H1 (cell line): Measurements from ENCODE around the gene LRRC26. TPM values are rescaled to one million over a fixed set of nuclear protein-coding genes. Genes with fewer than 3 reads are reported as not detected.

Experiments
- CTCF ChIA-PET: fragments of 300-600 bp; sonication (Branson Sonifier 250); formaldehyde crosslinking; loops from one replicate; lab custom pipeline; 2021; ENCODE audit not compliant: partially characterized antibody; lab: Charles Lee
- POLR2A ChIA-PET: fragments of 300-600 bp; sonication (Branson Sonifier 250); formaldehyde crosslinking; loops from one replicate; lab custom pipeline; 2021; ENCODE audit warnings: inconsistent platforms; ENCODE audit not compliant: partially characterized antibody; lab: Charles Lee
- DNase-seq, 2 experiments: peaks; one replicate each; pipeline versions ENCODE4 v3.0.0 to v3.0.0-alpha.2; 2010 to 2022; ENCODE audit warnings: low spot score in 2 of 2, low read depth in 1 of 2, mixed read lengths in 1 of 2
- FAIRE-seq: peaks from 2 replicates; lab custom pipeline; 2011; peaks lifted over from hg19 to GRCh38; lab: Jason Lieb, UNC
- H2AFZ ChIP-seq: 2 replicates; pipeline ENCODE4 v1.8.1; 2012; ENCODE audit warnings: low read length, inconsistent platforms
- H2AK5ac ChIP-seq: 2 replicates; pipeline ENCODE4 v1.6.1; 2013; ENCODE audit warnings: low read depth, low read length
- H2BK120ac ChIP-seq: replicated peaks from 2 replicates; pipeline ENCODE3; 2013; ENCODE audit warnings: low read depth, low read length, inconsistent platforms
- H2BK12ac ChIP-seq: 2 replicates; pipeline ENCODE4 v1.6.1; 2013; ENCODE audit warnings: low read depth, low read length
- H2BK15ac ChIP-seq: 2 replicates; pipeline ENCODE4 v1.6.1; 2013; ENCODE audit warnings: low read length
- H2BK20ac ChIP-seq: 2 replicates; pipeline ENCODE4 v1.6.1; 2013; ENCODE audit warnings: low read length
- H2BK5ac ChIP-seq: 2 replicates; pipeline ENCODE4 v1.6.1; 2013; ENCODE audit warnings: low read depth, low read length
- H3K14ac ChIP-seq: 2 replicates; pipeline ENCODE4 v1.6.1; 2013; ENCODE audit warnings: inconsistent platforms; ENCODE audit not compliant: insufficient read length
- H3K18ac ChIP-seq: 2 replicates; pipeline ENCODE4 v1.6.1; 2013; ENCODE audit warnings: low read length; ENCODE audit errors: extremely low read depth
- H3K23ac ChIP-seq: 2 replicates; pipeline ENCODE4 v1.6.1; 2013; ENCODE audit warnings: inconsistent platforms; ENCODE audit not compliant: insufficient read length
- H3K23me2 ChIP-seq: 2 replicates; pipeline ENCODE4 v1.6.1; 2013; ENCODE audit warnings: low read depth, low read length
- H3K27ac ChIP-seq: 2 replicates; pipeline ENCODE4 v1.6.1; 2011; ENCODE audit warnings: low read depth, low read length, inconsistent platforms
- H3K27me3 ChIP-seq, 4 experiments: replicated peaks in 1 of 4; 1 replicate in 1 of 4; 2 replicates in 3 of 4; pipeline versions ENCODE4 v1.6.1 to v1.8.1; 2011 to 2013; ENCODE audit warnings: low read length in 3 of 4, mild to moderate bottlenecking in 3 of 4, inconsistent platforms in 2 of 4, mixed read lengths in 2 of 4, moderate library complexity in 1 of 4; ENCODE audit not compliant: control insufficient read depth in 3 of 4, insufficient read depth in 3 of 4; ENCODE audit errors: extremely low read depth in 1 of 4
- H3K36me3 ChIP-seq, 4 experiments: 2 replicates each; pipeline versions ENCODE4 v1.6.1 to v1.8.1; 2011 to 2013; ENCODE audit warnings: mild to moderate bottlenecking in 4 of 4, low read length in 3 of 4, moderate library complexity in 2 of 4, control low read depth in 1 of 4, inconsistent platforms in 1 of 4; ENCODE audit not compliant: insufficient read depth in 4 of 4, control insufficient read depth in 2 of 4
- H3K4ac ChIP-seq: replicated peaks from 2 replicates; pipeline ENCODE3; 2013; ENCODE audit warnings: low read length, low read depth, mixed read lengths, inconsistent platforms; ENCODE audit not compliant: insufficient read length
- H3K4me1 ChIP-seq, 4 experiments: replicated peaks in 1 of 4; 1 replicate in 1 of 4; 2 replicates in 3 of 4; pipeline versions ENCODE4 v1.6.1 to v1.8.1; 2011 to 2013; ENCODE audit warnings: low read length in 3 of 4, inconsistent platforms in 2 of 4, mixed read lengths in 1 of 4; ENCODE audit not compliant: insufficient read depth in 4 of 4, control insufficient read depth in 3 of 4
- H3K4me2 ChIP-seq, 2 experiments: 2 replicates each; pipeline versions ENCODE4 v1.6.1 to v1.8.1; 2011 to 2013; ENCODE audit warnings: low read depth in 2 of 2, low read length in 2 of 2, control low read depth in 1 of 2, inconsistent platforms in 1 of 2, mild to moderate bottlenecking in 1 of 2; ENCODE audit not compliant: insufficient read depth in 1 of 2
- H3K4me3 ChIP-seq, 4 experiments: fragments of 200-600, 300-600 bp in 1 of 4; sonication (generic), shearing (Covaris generic), sonication (Bioruptor Twin) in 1 of 4; 2 replicates each; pipeline versions ENCODE4 v1.5.1 to v1.8.1; 2011 to 2016; ENCODE audit warnings: low read length in 4 of 4, low read depth in 3 of 4, control low read depth in 2 of 4, inconsistent platforms in 2 of 4, mild to moderate bottlenecking in 2 of 4, mixed read lengths in 1 of 4, moderate library complexity in 1 of 4; ENCODE audit not compliant: insufficient read depth in 2 of 4; ENCODE audit errors: extremely low read depth in 1 of 4
- H3K56ac ChIP-seq: replicated peaks from 2 replicates; pipeline ENCODE3; 2013; ENCODE audit warnings: low read depth, mild to moderate bottlenecking, mixed read lengths, low read length, inconsistent platforms; ENCODE audit not compliant: insufficient read length
- H3K79me1 ChIP-seq: 2 replicates; pipeline ENCODE4 v1.6.1; 2013; ENCODE audit warnings: low read depth, low read length, control low read depth
- H3K79me2 ChIP-seq, 2 experiments: 2 replicates each; pipeline versions ENCODE4 v1.6.1 to v1.8.1; 2012 to 2013; ENCODE audit warnings: low read length in 2 of 2, mild to moderate bottlenecking in 2 of 2, inconsistent platforms in 1 of 2; ENCODE audit not compliant: insufficient read depth in 2 of 2, control insufficient read depth in 1 of 2
- H3K9ac ChIP-seq, 4 experiments: replicated peaks in 1 of 4; 1 replicate in 1 of 4; 2 replicates in 3 of 4; pipeline versions ENCODE4 v1.6.1 to v1.8.1; 2011 to 2013; ENCODE audit warnings: low read depth in 3 of 4, low read length in 3 of 4, control low read depth in 2 of 4, mild to moderate bottlenecking in 2 of 4, moderate library complexity in 2 of 4, inconsistent platforms in 1 of 4; ENCODE audit errors: extremely low read depth in 1 of 4
- H3K9me3 ChIP-seq, 2 experiments: 2 replicates each; pipeline versions ENCODE4 v1.6.1 to v1.8.1; 2012 to 2013; ENCODE audit warnings: mild to moderate bottlenecking in 2 of 2, moderate library complexity in 2 of 2, control low read depth in 1 of 2, inconsistent platforms in 1 of 2, low read depth in 1 of 2, low read length in 1 of 2, mixed read lengths in 1 of 2; ENCODE audit not compliant: insufficient read depth in 2 of 2
- H4K20me1 ChIP-seq, 2 experiments: replicated peaks in 1 of 2; 2 replicates each; pipeline versions ENCODE3 to v1.8.1; 2011 to 2013; ENCODE audit warnings: inconsistent platforms in 2 of 2, low read length in 2 of 2, mild to moderate bottlenecking in 1 of 2; ENCODE audit not compliant: insufficient read depth in 2 of 2, control insufficient read depth in 1 of 2
- H4K5ac ChIP-seq: 2 replicates; pipeline ENCODE4 v1.6.1; 2013; ENCODE audit warnings: low read length, low read depth, mixed read lengths, inconsistent platforms; ENCODE audit not compliant: insufficient read length
- H4K8ac ChIP-seq: 2 replicates; pipeline ENCODE4 v1.8.0; 2013; ENCODE audit warnings: mild to moderate bottlenecking, moderate library complexity, low read length, inconsistent platforms; ENCODE audit not compliant: insufficient read depth; ENCODE audit errors: extremely low read depth
- H4K91ac ChIP-seq: replicated peaks from 2 replicates; pipeline ENCODE3; 2013; ENCODE audit warnings: low read length, mixed read lengths, inconsistent platforms; ENCODE audit not compliant: insufficient read length
- CTBP2 ChIP-seq: IDR thresholded peaks from 2 replicates; pipeline ENCODE4 v1.7.0; 2011; ENCODE audit warnings: borderline replicate concordance, mild to moderate bottlenecking, moderate library complexity, mixed read lengths, low read length; ENCODE audit not compliant: insufficient read depth, insufficient read length
- MAX ChIP-seq: IDR thresholded peaks from 2 replicates; pipeline ENCODE4 v1.6.1; 2012; ENCODE audit warnings: inconsistent platforms
- NRF1 ChIP-seq: IDR thresholded peaks from 2 replicates; pipeline ENCODE4 v1.6.1; 2011; ENCODE audit warnings: mild to moderate bottlenecking, low read depth, low read length, improper control_type of control experiment
- SIRT6 ChIP-seq: IDR thresholded peaks from one replicate; pipeline ENCODE4 v1.7.1; 2012; ENCODE audit warnings: low read length, inconsistent platforms
- SIX5 ChIP-seq: IDR thresholded peaks from 2 replicates; pipeline ENCODE4 v1.6.1; 2011; ENCODE audit warnings: mild to moderate bottlenecking, low read depth, low read length
- SRF ChIP-seq: IDR thresholded peaks from 2 replicates; pipeline ENCODE4 v1.6.1; 2011; ENCODE audit warnings: mild to moderate bottlenecking, low read depth, low read length, moderate library complexity
- TAF1 ChIP-seq: IDR thresholded peaks from 2 replicates; pipeline ENCODE4 v1.6.1; 2011; ENCODE audit warnings: mild to moderate bottlenecking, low read depth, low read length
- TBP ChIP-seq: IDR thresholded peaks from 2 replicates; pipeline ENCODE4 v1.6.1; 2011; ENCODE audit warnings: low read depth, low read length, improper control_type of control experiment
- TCF12 ChIP-seq: IDR thresholded peaks from 2 replicates; pipeline ENCODE4 v1.6.1; 2011; ENCODE audit warnings: low read depth, mild to moderate bottlenecking, low read length
- USF2 ChIP-seq: IDR thresholded peaks from 2 replicates; pipeline ENCODE4 v1.6.1; 2011; ENCODE audit warnings: low read length, improper control_type of control experiment
- WGBS, 2 experiments: shearing (Covaris generic) in 1 of 2; methylation state at CpG; one replicate each; pipeline versions ENCODE4 v1.1.6 to v1.1.7; 2013 to 2015; ENCODE audit warnings: low lambda C conversion rate in 2 of 2, mixed read lengths in 2 of 2, inconsistent platforms in 1 of 2, low coverage in 1 of 2, missing lambda C conversion rate in 1 of 2; ENCODE audit not compliant: insufficient replicate concordance in 2 of 2, insufficient coverage in 1 of 2, insufficient read length in 1 of 2; ENCODE audit errors: extremely low coverage in 1 of 2, missing lambda C conversion rate in 1 of 2; 5-methylcytosine and 5-hydroxymethylcytosine counted together
- polyA plus RNA-seq, 7 experiments: library from polyadenylated mRNA; depleted of rRNA in 3 of 7; stranded (reverse) in 5 of 7; unstranded in 2 of 7; fragments of >200 nt in 5 of 7; fragments of 200-250 nt in 2 of 7; gene quantifications; 1 replicate in 5 of 7; 2 replicates in 1 of 7; 4 replicates in 1 of 7; pipeline versions ENCODE4 v1.2.1 to v1.2.3, GENCODE V29; 2011 to 2013; ENCODE audit warnings: missing spikeins in 2 of 7, mixed read lengths in 2 of 7
- total RNA-seq: library from RNA; stranded (reverse); fragmentation: NEBNext Ultra II Directional; extraction: Animal tissue kit (Norgen Biotek cat#: 25700); gene quantifications from 2 replicates; pipeline ENCODE4 v1.2.1, GENCODE V29; 2021

Gene LRRC26
- total and polyA plus RNA-seq, 2 of the 8 experiments (the other 6 are each of a cell fraction or from before 2014, with no cell fraction given), result 0.34 to 0.85 TPM

DNA sequence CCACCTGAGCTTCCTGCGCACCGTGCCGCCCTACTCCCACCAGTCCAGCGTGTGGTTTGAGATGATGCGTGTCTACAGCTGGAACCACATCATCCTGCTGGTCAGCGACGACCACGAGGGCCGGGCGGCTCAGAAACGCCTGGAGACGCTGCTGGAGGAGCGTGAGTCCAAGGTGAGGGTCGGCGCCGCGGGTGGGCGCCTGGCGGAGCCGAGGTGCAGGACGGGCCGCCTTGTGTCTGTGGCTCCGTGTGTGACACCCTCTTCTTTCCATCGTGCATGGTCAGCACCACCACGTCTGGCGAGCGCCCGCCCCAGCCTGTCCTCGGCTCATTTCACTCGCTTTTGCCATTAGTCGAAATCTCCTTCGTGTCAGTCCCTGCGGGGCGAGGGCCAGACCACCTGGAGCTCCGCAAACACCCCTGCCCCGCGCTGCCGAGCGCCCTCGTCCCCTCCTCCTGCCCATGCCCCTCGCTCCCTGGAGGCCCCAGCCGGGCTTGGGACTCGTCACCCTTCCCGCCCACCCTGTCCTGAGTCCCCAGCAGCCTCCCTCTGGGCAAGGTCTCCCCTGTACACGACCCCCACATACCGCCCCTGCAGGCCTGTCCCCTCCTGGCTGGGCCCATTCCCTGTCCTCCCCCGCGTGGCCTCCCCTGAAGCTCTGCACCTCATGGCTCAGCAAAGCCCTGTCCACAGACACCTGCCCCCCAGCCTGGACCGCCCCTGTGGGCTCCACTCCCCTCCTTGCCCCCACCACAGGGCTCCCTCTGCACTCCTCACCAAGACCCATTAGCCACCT is 23.9 kb downstream of the LRRC26 start:
- no peak for DNase-seq
- 83% methylated on average over 35 of the region's 49 CpGs; no CpG with 5 or more reads in 1 of the 2 experiments for WGBS, 2 experiments

More for the DNA sequence above, 23.9 kb downstream of the LRRC26 start:
- no peak overlapping the region for H3K23ac ChIP-seq
- no peak for FAIRE-seq
- H3K27me3 ChIP-seq, result peaks cover 0 to 30% (median 26%) of the 10 kb centered on the region in 4 experiments; a peak in 6 of 7 replicates
- no peaks in the 10 kb centered on the region for H3K79me2 ChIP-seq
- peaks cover 0 to 13% of the 10 kb centered on the region in 2 experiments for H4K20me1 ChIP-seq
- no peak overlapping the region for H2AK5ac ChIP-seq
- no peak overlapping the region for H3K4me2 ChIP-seq
- ChIA-PET CTCF (interaction anchor here (0.7 to 1.4 kb wide), 7 partner anchors 15 to 117 kb away, joined by 3 read pairs; no protein-coding TSS in a partner anchor), POLR2A (interaction anchor here (0.9 to 1.3 kb wide), 2 partner anchors 8 to 77 kb away, joined by 3 to 7 read pairs; partner anchors contain the start of gene GRIN1)
- no peak overlapping the region for H3K14ac ChIP-seq
- no peak overlapping the region for H2BK5ac ChIP-seq
- H3K27ac ChIP-seq, result no peak overlapping the region
- H2BK15ac ChIP-seq, result 0 out of 2 replicates have a peak overlapping the region, but pooled peaks have one; percentile 61
- H2AFZ ChIP-seq, result no peak overlapping the region
- H3K9me3 ChIP-seq, result no peaks in the 10 kb centered on the region
- H3K79me1 ChIP-seq, result no peaks in the 10 kb centered on the region
- TF ChIP-seq USF2 (no peak), CTBP2 (no peak), SRF (no peak), SIRT6 (no peak), TBP (no peak), NRF1 (no peak), MAX (no peak), TAF1 (no peak), SIX5 (no peak), TCF12 (no peak)
- peaks cover 0 to 9% (median 0%) of the 10 kb centered on the region in 4 experiments; a peak in 2 of 7 replicates for H3K4me1 ChIP-seq
- H2BK120ac ChIP-seq, result no peak overlapping the region
- no peaks in the 10 kb centered on the region for H3K36me3 ChIP-seq
- no peak overlapping the region for H2BK20ac ChIP-seq
- H3K4ac ChIP-seq, result no peak overlapping the region
- H4K8ac ChIP-seq, result no peak overlapping the region
- no peak overlapping the region for H3K4me3 ChIP-seq
- no peak overlapping the region for H2BK12ac ChIP-seq
- H3K9ac ChIP-seq, result no peak overlapping the region
- H3K18ac ChIP-seq, result no peak overlapping the region
- H3K23me2 ChIP-seq, result no peaks in the 10 kb centered on the region
- H3K56ac ChIP-seq, result no peak overlapping the region
- no peak overlapping the region for H4K91ac ChIP-seq
- H4K5ac ChIP-seq, result no peak overlapping the region
